ENCODE data around the gene FTH1.

DNA sequence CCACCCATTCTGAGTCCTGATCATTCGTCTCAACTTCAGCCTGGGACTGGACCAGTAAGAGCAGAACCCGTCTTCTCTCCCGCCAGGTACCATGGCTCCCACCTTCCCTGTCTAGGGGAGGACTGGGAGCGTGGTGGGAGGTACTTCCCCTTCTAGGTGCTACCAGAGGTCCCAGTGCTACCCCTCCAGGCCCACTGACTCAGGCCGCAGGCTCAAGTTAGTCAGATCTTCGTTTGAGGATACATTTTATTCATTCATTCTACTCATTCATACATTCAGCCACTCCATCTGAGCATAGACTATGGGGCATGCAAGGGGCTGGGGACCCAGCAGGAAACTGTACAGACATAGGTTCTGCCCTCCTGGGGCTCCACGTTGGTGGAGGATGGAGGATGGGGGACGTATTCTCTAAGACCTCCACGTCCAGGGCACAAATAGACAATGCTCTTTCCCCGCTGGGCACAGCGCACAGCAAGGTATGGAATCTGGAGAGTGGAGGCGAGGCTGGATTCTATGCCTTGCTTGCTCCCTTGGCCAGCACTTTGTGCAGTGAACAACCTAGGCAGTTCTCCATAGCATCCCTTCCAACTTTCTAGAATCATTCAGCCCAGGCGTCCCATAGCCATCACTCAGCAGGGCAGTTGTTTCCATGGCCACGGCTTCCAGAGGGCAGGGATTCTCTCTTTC, 49.0 kb downstream of the FTH1 start:
- TF ChIP-seq POLR2AphosphoS5 (IDR thresholded peaks at IDR 0.05) (no peak), POLR2A (IDR thresholded peaks at IDR 0.05) (no peak), CTCF (IDR thresholded peaks at IDR 0.05) (no peak), EP300 (IDR thresholded peaks at IDR 0.05) (no peak)

Data from sigmoid colon (tissue), 4 donors.